ENCODE measurements around the gene SUV39H2. TPM values are rescaled to one million over a fixed set of nuclear protein-coding genes. Genes with fewer than 3 reads are reported as not detected.

The SUV39H2 gene, protein sequence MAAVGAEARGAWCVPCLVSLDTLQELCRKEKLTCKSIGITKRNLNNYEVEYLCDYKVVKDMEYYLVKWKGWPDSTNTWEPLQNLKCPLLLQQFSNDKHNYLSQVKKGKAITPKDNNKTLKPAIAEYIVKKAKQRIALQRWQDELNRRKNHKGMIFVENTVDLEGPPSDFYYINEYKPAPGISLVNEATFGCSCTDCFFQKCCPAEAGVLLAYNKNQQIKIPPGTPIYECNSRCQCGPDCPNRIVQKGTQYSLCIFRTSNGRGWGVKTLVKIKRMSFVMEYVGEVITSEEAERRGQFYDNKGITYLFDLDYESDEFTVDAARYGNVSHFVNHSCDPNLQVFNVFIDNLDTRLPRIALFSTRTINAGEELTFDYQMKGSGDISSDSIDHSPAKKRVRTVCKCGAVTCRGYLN
- 10 to 100 TPM; 43.8 to 46.0 TPM for total RNA-seq

GRCh38 chr10:14878266-14879123, at the start of gene SUV39H2:
SUV39H2 (plus strand) TSS chr10:14878866; CDS start chr10:14878889, 23 bp downstream.
- H3K27me3 Mint-ChIP-seq: no peaks in the 10 kb centered on the region
- peaks cover 30% of the 10 kb centered on the region for H3K4me1 Mint-ChIP-seq
- peaks cover 31% of the 10 kb centered on the region for H3K36me3 Mint-ChIP-seq
- H3K4me3 Mint-ChIP-seq: peak within 1 kb of the TSS; percentile 94
- H3K27ac Mint-ChIP-seq: peak within 1 kb of the TSS; percentile 92
- no peaks in the 10 kb centered on the region for H3K9me3 Mint-ChIP-seq
- peak; percentile 98 for DNase-seq

GRCh38 chr10:14833106-14833505, 45.6 kb upstream of the SUV39H2 start:
- no peak overlapping the region for H3K4me3 Mint-ChIP-seq
- H3K27me3 Mint-ChIP-seq: no peaks in the 10 kb centered on the region
- H3K36me3 Mint-ChIP-seq: no peaks in the 10 kb centered on the region
- peaks cover 6% of the 10 kb centered on the region for H3K4me1 Mint-ChIP-seq
- H3K9me3 Mint-ChIP-seq: no peaks in the 10 kb centered on the region
- no peak for DNase-seq
- H3K27ac Mint-ChIP-seq: no peak overlapping the region

DNA sequence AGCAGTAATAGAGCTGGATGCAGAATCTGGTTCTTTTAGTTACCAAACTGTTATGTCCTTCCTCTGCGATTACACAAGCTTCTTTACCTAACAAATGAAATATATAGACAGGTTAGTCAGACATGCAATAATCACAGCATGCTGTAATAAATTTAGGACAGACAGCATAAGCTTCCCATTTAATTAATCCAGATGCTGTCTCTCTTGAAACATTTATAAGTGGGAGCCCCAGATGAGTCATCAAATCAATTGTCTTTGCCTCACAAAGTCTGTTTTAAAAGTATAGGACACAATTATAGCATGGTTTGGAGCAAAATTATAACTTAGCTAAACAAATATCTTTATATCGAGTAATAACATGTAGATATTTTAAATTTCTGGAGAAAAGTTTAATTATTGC, 42.5 kb upstream of the SUV39H2 start:
- no peak for DNase-seq
- Mint-ChIP-seq H3K4me1 (peaks cover 17% of the 10 kb centered on the region), H3K27me3 (no peaks in the 10 kb centered on the region), H3K27ac (no peak overlapping the region), H3K36me3 (peaks cover 6% of the 10 kb centered on the region), H3K9me3 (no peaks in the 10 kb centered on the region), H3K4me3 (no peak overlapping the region)

DNA sequence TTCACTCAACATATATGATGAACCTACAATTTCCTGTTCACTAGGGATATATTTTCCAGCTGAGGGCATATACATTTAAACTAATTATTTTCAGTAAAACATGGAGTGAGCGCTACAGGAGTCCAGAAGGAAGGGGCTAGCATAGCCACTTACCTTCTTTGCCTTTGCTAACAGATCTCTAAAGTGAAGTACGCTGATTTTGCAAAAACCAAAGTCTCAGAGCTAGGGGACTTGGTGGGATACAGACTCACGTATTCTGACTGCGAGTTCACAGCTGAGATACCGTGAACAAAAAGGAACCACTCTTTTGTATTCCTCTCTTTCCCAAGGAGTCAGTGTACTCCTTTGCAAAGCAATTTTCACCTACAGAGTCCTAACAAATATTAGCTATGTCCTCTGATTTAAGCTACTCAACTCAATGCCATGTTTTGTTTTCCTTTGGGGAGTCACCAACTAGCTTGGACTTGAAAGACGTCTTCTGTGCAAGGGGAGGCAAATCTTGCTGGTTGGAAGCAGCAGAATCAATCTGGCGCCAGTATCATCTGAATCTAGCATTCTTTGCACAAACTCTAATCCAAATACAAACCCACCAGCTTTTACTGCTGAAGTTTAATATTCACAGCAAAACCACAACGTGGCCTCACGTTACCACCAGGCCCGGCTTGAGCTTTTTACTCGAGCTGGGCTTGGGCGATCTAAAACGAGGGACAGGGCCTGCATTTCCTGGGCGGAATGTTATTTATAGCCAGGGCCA, 41.5 kb upstream of the SUV39H2 start:
- peaks cover 17% of the 10 kb centered on the region for H3K4me1 Mint-ChIP-seq
- no peaks in the 10 kb centered on the region for H3K27me3 Mint-ChIP-seq
- no peaks in the 10 kb centered on the region for H3K9me3 Mint-ChIP-seq
- H3K36me3 Mint-ChIP-seq: peaks cover 15% of the 10 kb centered on the region
- no peak for DNase-seq
- peak overlapping the region; percentile 97 for H3K27ac Mint-ChIP-seq
- H3K4me3 Mint-ChIP-seq: peak overlapping the region; percentile 91

DNA sequence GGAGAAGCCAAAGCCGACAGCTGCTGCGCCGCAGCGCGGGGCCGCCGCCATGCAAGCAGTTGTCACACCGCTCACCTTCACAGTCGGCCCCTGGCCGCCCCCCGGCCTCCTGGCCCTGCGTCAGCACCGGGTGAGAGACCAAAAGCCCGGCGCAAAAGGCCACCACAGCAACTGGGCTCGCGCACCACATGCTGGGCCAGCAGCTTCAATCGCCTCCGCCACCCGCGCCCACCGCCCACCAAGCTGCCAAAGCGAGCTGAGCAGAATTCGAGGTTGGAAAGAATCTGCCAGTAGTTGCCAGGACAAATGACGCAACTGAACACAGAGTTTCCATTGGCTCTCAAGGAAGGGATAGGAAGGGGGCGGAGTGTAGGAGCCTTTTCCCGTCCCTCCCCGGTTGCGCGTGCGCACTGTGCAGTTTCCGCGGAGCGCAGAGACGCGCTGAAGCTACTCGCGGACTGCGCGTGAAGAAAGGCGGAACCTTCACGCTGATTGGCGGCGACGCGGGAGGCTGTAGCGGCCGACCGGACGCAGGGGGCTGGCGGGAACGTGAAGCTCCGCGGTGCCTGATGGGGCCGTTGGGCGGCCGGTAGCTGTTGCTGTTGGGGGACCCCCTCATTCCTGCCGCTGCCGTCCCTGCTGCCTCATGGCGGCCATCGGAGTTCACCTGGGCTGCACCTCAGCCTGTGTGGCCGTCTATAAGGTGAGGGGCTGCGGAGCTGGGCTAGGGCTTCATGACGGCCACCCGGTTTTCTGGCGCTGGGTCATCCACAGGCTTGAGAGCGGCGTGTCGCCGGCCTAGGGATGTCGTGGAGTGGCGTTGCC, 40.7 kb upstream of the SUV39H2 start, which contains the start of the genes CDNF, HSPA14 and MSANTD7:
CDNF (minus strand) TSS at position 281 of the 825 bp plus-strand sequence; CDS start at position 190, 91 bp downstream.
HSPA14 (plus strand) TSS at position 550 of the 825 bp plus-strand sequence; CDS start at position 647, 97 bp downstream.
MSANTD7 (plus strand) TSS at position 550 of the 825 bp plus-strand sequence. CDS start 3,979 bp downstream, outside the sequence.
- no peaks in the 10 kb centered on the region for H3K27me3 Mint-ChIP-seq
- H3K36me3 Mint-ChIP-seq: peaks cover 15% of the 10 kb centered on the region
- H3K4me3 Mint-ChIP-seq: peak within 1 kb of the TSS; percentile 91
- peak; percentile 99 for DNase-seq
- H3K9me3 Mint-ChIP-seq: no peaks in the 10 kb centered on the region
- peaks cover 17% of the 10 kb centered on the region for H3K4me1 Mint-ChIP-seq
- H3K27ac Mint-ChIP-seq: peak within 1 kb of the TSS; percentile 97

DNA sequence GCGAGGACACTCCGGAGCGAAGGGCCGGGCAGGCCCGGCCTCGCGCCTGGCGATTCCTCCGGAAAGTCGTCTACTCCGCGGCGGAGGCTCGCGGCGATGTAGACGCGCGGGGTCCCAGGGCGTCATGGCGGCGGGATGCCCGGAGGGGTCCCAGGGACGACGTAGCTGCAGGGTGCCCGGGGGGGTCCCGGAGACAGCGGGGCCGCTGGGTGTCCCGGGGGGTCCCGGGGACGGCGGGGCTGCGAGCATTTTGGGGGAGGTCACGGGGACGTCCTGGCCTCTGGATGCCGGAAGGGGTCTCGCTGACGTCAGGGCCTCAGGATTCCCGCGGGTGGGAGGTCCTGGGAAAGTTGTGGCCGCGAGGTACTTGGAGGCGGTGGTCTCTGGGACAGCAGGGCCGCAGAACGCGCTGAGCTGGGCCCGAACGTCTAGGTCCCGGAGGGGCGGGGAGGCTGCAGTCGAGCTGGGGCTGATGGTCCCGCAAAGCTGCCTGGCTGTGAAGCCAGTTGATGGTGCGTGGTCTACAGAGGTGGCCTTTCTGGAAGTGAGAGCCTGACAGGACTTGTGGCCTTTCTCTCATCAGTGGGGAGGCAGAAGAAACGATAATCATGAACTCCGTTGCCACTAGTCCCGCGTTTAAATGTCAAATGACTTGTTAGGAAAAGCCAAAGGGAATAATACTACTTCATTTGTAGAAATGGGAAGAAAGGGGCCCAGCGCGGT, 39.9 kb upstream of the SUV39H2 start:
- peak; percentile 27 for DNase-seq
- peaks cover 17% of the 10 kb centered on the region for H3K4me1 Mint-ChIP-seq
- H3K4me3 Mint-ChIP-seq: peak overlapping the region; percentile 91
- H3K27me3 Mint-ChIP-seq: no peaks in the 10 kb centered on the region
- peaks cover 19% of the 10 kb centered on the region for H3K36me3 Mint-ChIP-seq
- no peaks in the 10 kb centered on the region for H3K9me3 Mint-ChIP-seq
- H3K27ac Mint-ChIP-seq: peak overlapping the region; percentile 97

DNA sequence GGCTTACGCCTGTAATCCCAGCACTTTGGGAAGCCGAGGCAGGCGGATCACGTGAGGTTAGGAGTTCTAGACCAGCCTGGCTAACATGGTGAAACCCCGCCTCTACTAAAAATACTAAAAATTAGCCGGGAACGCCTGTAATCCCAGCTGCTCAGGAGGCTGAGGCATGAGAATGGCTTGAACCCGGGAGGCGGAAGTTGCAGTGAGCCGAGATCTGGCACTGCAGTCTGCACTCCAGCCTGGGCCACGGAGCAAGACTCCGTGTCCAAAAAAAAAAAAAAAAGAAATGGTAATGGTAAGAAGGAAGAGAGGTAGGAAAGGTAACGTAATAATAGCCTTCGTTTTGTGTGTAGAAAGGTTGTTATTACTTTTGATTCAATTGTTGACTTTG, 39.4 kb upstream of the SUV39H2 start:
- no peaks in the 10 kb centered on the region for H3K27me3 Mint-ChIP-seq
- peaks cover 20% of the 10 kb centered on the region for H3K36me3 Mint-ChIP-seq
- H3K4me3 Mint-ChIP-seq: peak overlapping the region; percentile 91
- no peaks in the 10 kb centered on the region for H3K9me3 Mint-ChIP-seq
- H3K27ac Mint-ChIP-seq: peak overlapping the region; percentile 97
- peaks cover 17% of the 10 kb centered on the region for H3K4me1 Mint-ChIP-seq
- DNase-seq: no peak

DNA sequence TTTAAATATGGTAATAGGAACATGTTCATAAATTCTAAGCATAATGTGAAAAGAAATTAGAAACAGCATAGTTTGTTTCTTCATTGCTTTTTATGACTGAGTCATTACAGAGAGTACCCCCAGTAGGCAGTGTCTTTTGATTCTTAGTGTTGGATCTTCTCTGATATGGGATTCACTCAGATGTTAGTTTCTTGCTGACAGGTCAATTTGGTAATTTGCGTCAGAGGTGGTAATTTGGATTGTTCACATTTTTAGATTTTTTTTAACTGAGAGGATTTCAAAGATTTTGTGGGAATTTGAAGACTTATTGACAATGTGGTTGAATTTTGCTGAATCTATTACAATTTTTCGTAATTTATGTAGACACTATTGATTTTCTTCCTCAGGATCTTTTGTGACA, 38.5 kb upstream of the SUV39H2 start:
- no peak for DNase-seq
- Mint-ChIP-seq H3K36me3 (peaks cover 26% of the 10 kb centered on the region), H3K4me1 (peaks cover 21% of the 10 kb centered on the region), H3K9me3 (no peaks in the 10 kb centered on the region), H3K27me3 (no peaks in the 10 kb centered on the region), H3K27ac (no peak overlapping the region), H3K4me3 (peak overlapping the region; percentile 67)

GRCh38 chr10:14843327-14843988, 35.2 kb upstream of the SUV39H2 start:
- no peak for DNase-seq
- Mint-ChIP-seq H3K4me3 (no peak overlapping the region), H3K36me3 (peaks cover 31% of the 10 kb centered on the region), H3K27ac (no peak overlapping the region), H3K27me3 (no peaks in the 10 kb centered on the region), H3K4me1 (peaks cover 18% of the 10 kb centered on the region), H3K9me3 (no peaks in the 10 kb centered on the region)

DNA sequence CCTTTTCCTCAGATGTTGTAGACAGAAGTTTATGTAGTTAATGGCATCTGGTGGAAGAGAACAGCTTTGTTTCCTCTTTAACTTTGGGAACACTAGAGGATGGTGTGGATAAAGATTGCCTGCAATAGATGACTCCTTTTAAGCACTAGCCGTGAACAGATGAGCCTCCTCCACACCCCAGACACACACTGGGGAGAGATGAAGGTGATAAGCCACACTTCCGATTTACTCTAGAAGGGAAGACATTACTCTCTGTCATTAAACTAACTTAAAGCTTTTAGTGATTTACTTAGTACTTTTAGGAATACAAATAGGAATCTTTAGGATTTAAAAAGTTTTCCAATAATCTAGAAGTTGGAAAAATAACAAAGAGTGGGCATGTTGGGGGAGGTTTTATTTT, 33.7 kb upstream of the SUV39H2 start:
- DNase-seq: no peak
- no peaks in the 10 kb centered on the region for H3K27me3 Mint-ChIP-seq
- no peak overlapping the region for H3K27ac Mint-ChIP-seq
- peaks cover 17% of the 10 kb centered on the region for H3K4me1 Mint-ChIP-seq
- peaks cover 31% of the 10 kb centered on the region for H3K36me3 Mint-ChIP-seq
- H3K9me3 Mint-ChIP-seq: no peaks in the 10 kb centered on the region
- H3K4me3 Mint-ChIP-seq: no peak overlapping the region

DNA sequence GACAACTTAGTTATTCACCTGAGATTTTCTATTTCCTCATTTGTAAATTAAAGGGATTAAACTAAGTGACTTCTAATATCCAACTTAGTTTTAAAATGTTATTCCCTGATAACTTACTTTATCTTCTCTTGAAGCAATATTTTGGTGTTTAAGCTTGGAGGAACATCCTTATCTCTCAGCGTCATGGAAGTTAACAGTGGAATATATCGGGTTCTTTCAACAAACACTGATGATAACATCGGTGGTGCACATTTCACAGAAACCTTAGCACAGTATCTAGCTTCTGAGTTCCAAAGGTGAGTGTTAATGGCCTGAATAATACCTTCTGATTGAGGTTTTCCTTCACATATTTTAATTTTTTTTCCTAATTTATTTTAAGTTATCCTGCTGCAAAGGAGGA, 26.4 kb upstream of the SUV39H2 start:
- H3K4me1 Mint-ChIP-seq: peaks cover 3% of the 10 kb centered on the region
- no peak overlapping the region for H3K4me3 Mint-ChIP-seq
- no peaks in the 10 kb centered on the region for H3K9me3 Mint-ChIP-seq
- no peak overlapping the region for H3K27ac Mint-ChIP-seq
- peaks cover 19% of the 10 kb centered on the region for H3K36me3 Mint-ChIP-seq
- no peaks in the 10 kb centered on the region for H3K27me3 Mint-ChIP-seq
- DNase-seq: no peak

- Mint-ChIP-seq H3K27me3 (no peaks in the 10 kb centered on the region), H3K9me3 (no peaks in the 10 kb centered on the region), H3K27ac (no peak overlapping the region), H3K4me3 (no peak overlapping the region), H3K36me3 (peaks cover 18% of the 10 kb centered on the region), H3K4me1 (no peaks in the 10 kb centered on the region)
- no peak for DNase-seq
Measured at GRCh38 chr10:14855453-14855852, 23.2 kb upstream of the SUV39H2 start.

DNA sequence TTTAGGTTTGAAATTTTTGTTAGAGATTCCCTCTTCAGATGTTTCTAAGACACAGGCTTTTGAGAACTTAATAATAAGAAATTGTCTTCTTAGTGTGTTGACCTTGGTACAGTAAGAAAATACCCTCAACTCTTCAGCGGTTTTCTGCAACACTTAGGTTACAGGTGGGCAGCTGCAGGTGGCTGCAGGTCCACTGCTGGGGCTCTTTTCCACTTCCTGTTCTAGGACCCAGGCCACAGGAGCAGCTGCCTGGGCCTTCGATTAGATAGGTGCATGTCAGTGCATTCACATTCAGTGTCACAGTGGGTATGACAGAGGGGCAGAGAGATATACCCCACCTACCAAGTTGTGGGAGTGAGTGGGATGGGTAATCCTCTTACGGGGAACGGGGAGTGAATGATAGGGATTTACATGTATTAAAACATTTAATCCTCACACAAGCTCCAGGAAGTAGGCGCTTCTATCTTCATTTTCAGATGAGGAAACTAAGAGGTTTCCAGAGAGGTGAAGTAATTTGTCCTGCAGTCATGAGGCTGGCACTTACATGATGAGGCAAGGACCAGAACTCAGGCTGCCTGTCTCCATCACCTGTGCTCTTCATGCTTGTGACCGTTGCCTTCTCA, 20.2 kb upstream of the SUV39H2 start:
- Mint-ChIP-seq H3K4me1 (no peaks in the 10 kb centered on the region), H3K9me3 (no peaks in the 10 kb centered on the region), H3K27me3 (no peaks in the 10 kb centered on the region), H3K36me3 (peaks cover 27% of the 10 kb centered on the region), H3K4me3 (no peak overlapping the region), H3K27ac (peak overlapping the region; percentile 36)
- no peak for DNase-seq
